Suprapubic skin (tissue), 4 donors: ENCODE measurements around the gene GGNBP2. TPM values are rescaled to one million over a fixed set of nuclear protein-coding genes. Genes with fewer than 3 reads are reported as not detected.

Experiments used
- DNase-seq, 2 donors: peaks; one replicate each; pipeline ENCODE4 v3.0.0-alpha.2; 2019; ENCODE audit warnings: low spot score in 2 of 2
- H3K27ac ChIP-seq: fragments of 200-600 bp; sonication (generic); one replicate; pipeline ENCODE4 v1.5.1; 2019
- H3K27me3 ChIP-seq: fragments of 200-600 bp; sonication (generic); one replicate; pipeline ENCODE4 v1.5.1; 2019
- H3K36me3 ChIP-seq: fragments of 200-600 bp; sonication (generic); one replicate; pipeline ENCODE4 v1.5.1; 2019
- H3K4me1 ChIP-seq: fragments of 200-600 bp; sonication (generic); one replicate; pipeline ENCODE4 v1.5.1; 2019
- H3K4me3 ChIP-seq: fragments of 200-600 bp; sonication (generic); one replicate; pipeline ENCODE4 v1.5.1; 2019; ENCODE audit warnings: mild to moderate bottlenecking
- H3K9me3 ChIP-seq: fragments of 200-600 bp; sonication (generic); one replicate; pipeline ENCODE4 v1.5.1; 2019
- CTCF ChIP-seq, 2 donors: fragments of 200-600 bp in 1 of 2; fragments of 450-650 bp in 1 of 2; sonication (generic) in 1 of 2; IDR thresholded peaks; one replicate each; pipeline ENCODE4 v1.5.1; 2016 to 2019; ENCODE audit warnings: antibody characterized with exemption in 2 of 2, mild to moderate bottlenecking in 1 of 2, moderate library complexity in 1 of 2
- EP300 ChIP-seq: sonication (generic); formaldehyde crosslinking; IDR thresholded peaks from one replicate; pipeline ENCODE4 v1.6.1; 2017; ENCODE audit warnings: antibody characterized with exemption
- POLR2A ChIP-seq, 2 donors: fragments of 450-650 bp; IDR thresholded peaks; one replicate each; pipeline ENCODE4 v1.6.1; 2017; ENCODE audit warnings: antibody characterized with exemption in 2 of 2, mild to moderate bottlenecking in 2 of 2, moderate library complexity in 2 of 2
- POLR2AphosphoS5 ChIP-seq, 3 donors: sonication (generic); formaldehyde crosslinking; IDR thresholded peaks; one replicate each; pipeline ENCODE4 v1.6.1; 2017; ENCODE audit warnings: antibody characterized with exemption in 3 of 3
- WGBS: methylation state at CpG from one replicate; pipeline ENCODE4 v1.1.5; 2018; 5-methylcytosine and 5-hydroxymethylcytosine counted together
- total RNA-seq, 4 donors: library from RNA; depleted of rRNA; stranded (reverse); fragments of >200 nt; gene quantifications; one replicate each; pipeline ENCODE4 v1.1.0, GENCODE V29; 2016

Gene GGNBP2
- total RNA-seq, 4 donors from 2014 or later, result 49.4 to 84.1 (median 57.1) TPM

DNA sequence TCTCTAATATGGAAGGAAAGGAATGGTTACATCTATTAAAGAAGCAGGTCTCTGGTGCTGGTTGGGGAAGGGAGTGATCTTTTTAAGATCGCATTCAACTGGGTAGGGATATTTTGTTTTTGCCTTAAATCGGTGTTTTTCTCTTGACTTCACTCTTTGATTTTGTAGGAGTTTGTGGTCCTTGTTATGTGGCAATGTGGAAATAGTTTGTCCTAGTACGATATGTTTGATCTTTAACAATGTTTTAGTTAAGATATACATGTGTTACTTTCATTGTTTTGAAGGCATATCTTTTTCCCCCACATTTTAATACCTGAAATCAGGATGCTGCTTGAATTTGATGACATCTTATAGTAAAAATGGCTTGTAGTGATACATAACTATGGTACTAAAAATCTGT is 8.7 kb downstream of the GGNBP2 start:
- H3K36me3 ChIP-seq, result peaks cover 31% of the 10 kb centered on the region
- H3K9me3 ChIP-seq, result no peaks in the 10 kb centered on the region
- TF ChIP-seq POLR2AphosphoS5 (IDR thresholded peaks at IDR 0.05), result no peak
- TF ChIP-seq POLR2A (IDR thresholded peaks at IDR 0.05), result no peak
- TF ChIP-seq CTCF (IDR thresholded peaks at IDR 0.05), result no peak
- TF ChIP-seq EP300, result no peak
- H3K4me3 ChIP-seq, result no peak overlapping the region
- H3K27ac ChIP-seq, result no peak overlapping the region
- DNase-seq, result no peak
- H3K27me3 ChIP-seq, result no peaks in the 10 kb centered on the region
- peaks cover 46% of the 10 kb centered on the region for H3K4me1 ChIP-seq
- 82% methylated on average over 3 of the region's 3 CpGs for WGBS

GRCh38 chr17:36566081-36566480 is 21.4 kb downstream of the GGNBP2 start:
- WGBS, result 95% methylated on average over 4 of the region's 4 CpGs
- no peak for DNase-seq

GRCh38 chr17:36575028-36575427 is 30.3 kb downstream of the GGNBP2 start:
- peaks cover 5% of the 10 kb centered on the region for H3K4me1 ChIP-seq
- H3K9me3 ChIP-seq, result no peaks in the 10 kb centered on the region
- peaks cover 63% of the 10 kb centered on the region for H3K36me3 ChIP-seq
- TF ChIP-seq POLR2AphosphoS5 (IDR thresholded peaks at IDR 0.05) (no peak), EP300 (no peak), CTCF (IDR thresholded peaks at IDR 0.05) (no peak), POLR2A (IDR thresholded peaks at IDR 0.05) (no peak)
- no peak for DNase-seq
- H3K27ac ChIP-seq, result no peak overlapping the region
- 91% methylated on average over 12 of the region's 12 CpGs for WGBS
- no peaks in the 10 kb centered on the region for H3K27me3 ChIP-seq
- H3K4me3 ChIP-seq, result no peak overlapping the region

More at GRCh38 chr17:36566081-36566480, 21.4 kb downstream of the GGNBP2 start:
- Histone ChIP-seq H3K27ac (no peak overlapping the region), H3K36me3 (peaks cover 85% of the 10 kb centered on the region), H3K9me3 (no peaks in the 10 kb centered on the region), H3K4me1 (no peaks in the 10 kb centered on the region), H3K4me3 (no peak overlapping the region), H3K27me3 (no peaks in the 10 kb centered on the region)
- no peak for TF ChIP-seq CTCF (IDR thresholded peaks at IDR 0.05)
- TF ChIP-seq POLR2A (IDR thresholded peaks at IDR 0.05), result no peak
- no peak for TF ChIP-seq POLR2AphosphoS5 (IDR thresholded peaks at IDR 0.05)
- no peak for TF ChIP-seq EP300

DNA sequence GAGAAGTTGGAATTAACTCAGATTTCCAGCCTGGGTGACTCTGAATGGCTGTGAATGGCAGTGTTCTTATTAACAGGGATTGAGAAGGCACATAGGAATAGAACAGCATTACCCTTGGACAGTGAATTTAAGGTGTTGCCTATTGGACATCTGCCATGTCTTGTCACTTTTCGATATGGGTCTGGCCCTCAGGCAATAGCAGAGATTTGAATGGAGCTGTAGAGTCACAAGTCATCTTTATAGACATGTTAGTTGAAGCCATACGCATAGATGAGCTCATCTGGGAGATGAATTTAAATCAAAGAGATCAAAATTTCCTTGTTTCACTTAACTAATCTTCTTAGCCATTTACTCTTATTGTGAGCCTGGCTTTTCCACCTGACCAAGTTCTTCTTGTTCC is 32.1 kb downstream of the GGNBP2 start:
- Histone ChIP-seq H3K27ac (no peak overlapping the region), H3K36me3 (peaks cover 63% of the 10 kb centered on the region)
- TF ChIP-seq CTCF (IDR thresholded peaks at IDR 0.05) (no peak), POLR2AphosphoS5 (IDR thresholded peaks at IDR 0.05) (no peak), EP300 (no peak), POLR2A (IDR thresholded peaks at IDR 0.05) (no peak)

GRCh38 chr17:36578671-36579070 is 34.0 kb downstream of the GGNBP2 start:
- no peak for DNase-seq
- TF ChIP-seq POLR2AphosphoS5 (IDR thresholded peaks at IDR 0.05), result no peak
- no peak for TF ChIP-seq POLR2A (IDR thresholded peaks at IDR 0.05)
- no peak for TF ChIP-seq EP300
- TF ChIP-seq CTCF (IDR thresholded peaks at IDR 0.05), result no peak

More for the DNA sequence above, 32.1 kb downstream of the GGNBP2 start:
- H3K27me3 ChIP-seq, result no peaks in the 10 kb centered on the region
- 57% methylated on average over 2 of the region's 2 CpGs for WGBS
- DNase-seq, result no peak
- H3K4me3 ChIP-seq, result no peak overlapping the region
- no peaks in the 10 kb centered on the region for H3K9me3 ChIP-seq
- H3K4me1 ChIP-seq, result peaks cover 5% of the 10 kb centered on the region

More at GRCh38 chr17:36578671-36579070, 34.0 kb downstream of the GGNBP2 start:
- Histone ChIP-seq H3K27me3 (no peaks in the 10 kb centered on the region), H3K4me1 (peaks cover 5% of the 10 kb centered on the region), H3K36me3 (peaks cover 69% of the 10 kb centered on the region), H3K27ac (no peak overlapping the region), H3K4me3 (no peak overlapping the region), H3K9me3 (no peaks in the 10 kb centered on the region)
- WGBS, result 92% methylated on average over 2 of the region's 2 CpGs
